Tibial artery (tissue), 4 donors: ENCODE results near the gene DHH.

ENCODE experiments used
- DNase-seq, 2 donors: peaks; one replicate each; pipeline ENCODE4 v3.0.0-alpha.2; 2019
- H3K27ac ChIP-seq, 2 donors: fragments of 200-600 bp; sonication (generic) in 1 of 2; 1 replicate in 1 of 2; 2 replicates in 1 of 2; pipeline ENCODE4 v1.5.1; 2018 to 2019; ENCODE audit warnings: mild to moderate bottlenecking in 1 of 2
- H3K27me3 ChIP-seq, 2 donors: fragments of 200-600 bp; sonication (generic) in 1 of 2; one replicate each; pipeline versions ENCODE4 v1.5.1 to v1.6.0; 2016 to 2019
- H3K36me3 ChIP-seq, 3 donors: fragments of 200-600 bp; sonication (generic) in 2 of 3; one replicate each; pipeline ENCODE4 v1.5.1; 2016 to 2019; ENCODE audit warnings: mild to moderate bottlenecking in 2 of 3
- H3K4me1 ChIP-seq, 4 donors: fragments of 200-600 bp; sonication (generic) in 2 of 4; 1 replicate in 3 of 4; 2 replicates in 1 of 4; pipeline ENCODE4 v1.5.1; 2016 to 2019
- H3K4me3 ChIP-seq, 2 donors: fragments of 200-600 bp; sonication (generic) in 1 of 2; 1 replicate in 1 of 2; 2 replicates in 1 of 2; pipeline ENCODE4 v1.5.1; 2018 to 2019; ENCODE audit warnings: mild to moderate bottlenecking in 2 of 2
- H3K9me3 ChIP-seq, 3 donors: fragments of 200-600 bp; sonication (generic) in 1 of 3; one replicate each; pipeline ENCODE4 v1.5.1; 2016 to 2019
- CTCF ChIP-seq, 2 experiments: fragments of 200-600 bp in 1 of 2; fragments of 450-650 bp in 1 of 2; IDR thresholded peaks; one replicate each; pipeline ENCODE4 v1.5.1; 2017 to 2019; ENCODE audit warnings: antibody characterized with exemption in 2 of 2, mild to moderate bottlenecking in 1 of 2, moderate library complexity in 1 of 2
- intact Hi-C: fragments of 100-400 bp; cut with DNase I; formaldehyde crosslinking; loops from one replicate; pipeline ENCODE4 v1.15.0; 2023; ENCODE audit warnings: low total_unique reads

DHH gene

GRCh38 chr12:49039421-49040363, 54.9 kb downstream of the DHH start:
- intact Hi-C loops = no loop called here

GRCh38 chr12:49038291-49038955, 56.2 kb downstream of the DHH start:
- intact Hi-C loops = no loop called here
- peaks cover 78 to 96% (median 94%) of the 10 kb centered on the region in 3 donors for H3K36me3 ChIP-seq
- no peak overlapping the region for H3K4me3 ChIP-seq
- no peaks in the 10 kb centered on the region for H3K9me3 ChIP-seq
- H3K4me1 ChIP-seq = no peaks in the 10 kb centered on the region
- H3K27me3 ChIP-seq = no peaks in the 10 kb centered on the region
- no peak for DNase-seq
- no peak for TF ChIP-seq CTCF (IDR thresholded peaks at IDR 0.05)
- no peak overlapping the region for H3K27ac ChIP-seq

More at GRCh38 chr12:49039421-49040363, 54.9 kb downstream of the DHH start:
- Histone ChIP-seq H3K36me3 (peaks cover 80 to 96% (median 94%) of the 10 kb centered on the region in 3 donors), H3K4me3 (no peak overlapping the region), H3K9me3 (no peaks in the 10 kb centered on the region), H3K27me3 (no peaks in the 10 kb centered on the region), H3K27ac (no peak overlapping the region), H3K4me1 (no peaks in the 10 kb centered on the region)
- TF ChIP-seq CTCF (IDR thresholded peaks at IDR 0.05) = no peak
- DNase-seq = no peak

GRCh38 chr12:49037947-49038237, 56.7 kb downstream of the DHH start:
- Histone ChIP-seq H3K9me3 (no peaks in the 10 kb centered on the region), H3K4me1 (no peaks in the 10 kb centered on the region), H3K4me3 (no peak overlapping the region), H3K27me3 (no peaks in the 10 kb centered on the region), H3K27ac (no peak overlapping the region), H3K36me3 (peaks cover 78 to 96% (median 94%) of the 10 kb centered on the region in 3 donors)
- DNase-seq = no peak
- no peak for TF ChIP-seq CTCF (IDR thresholded peaks at IDR 0.05)
- intact Hi-C loops = no loop called here

GRCh38 chr12:49037111-49037946, 57.3 kb downstream of the DHH start:
- intact Hi-C loops = no loop called here
- H3K27ac ChIP-seq = no peak overlapping the region
- no peak overlapping the region for H3K4me3 ChIP-seq
- DNase-seq = no peak
- no peaks in the 10 kb centered on the region for H3K9me3 ChIP-seq
- H3K36me3 ChIP-seq = peaks cover 78 to 96% (median 94%) of the 10 kb centered on the region in 3 donors
- no peaks in the 10 kb centered on the region for H3K27me3 ChIP-seq
- H3K4me1 ChIP-seq = no peaks in the 10 kb centered on the region
- no peak for TF ChIP-seq CTCF (IDR thresholded peaks at IDR 0.05)
